GM21515 (cell line): Measurements from ENCODE around the gene PRRT2.

Source experiments
- ATAC-seq: cut with Tn5 transposase; IDR thresholded peaks from one replicate; pipeline ENCODE4 v1.9.1; 2021; ENCODE audit not compliant: unreplicated experiment

PRRT2 gene

GRCh38 chr16:29860218-29860617 is 48.2 kb downstream of the PRRT2 start:
- ATAC-seq = no peak

DNA sequence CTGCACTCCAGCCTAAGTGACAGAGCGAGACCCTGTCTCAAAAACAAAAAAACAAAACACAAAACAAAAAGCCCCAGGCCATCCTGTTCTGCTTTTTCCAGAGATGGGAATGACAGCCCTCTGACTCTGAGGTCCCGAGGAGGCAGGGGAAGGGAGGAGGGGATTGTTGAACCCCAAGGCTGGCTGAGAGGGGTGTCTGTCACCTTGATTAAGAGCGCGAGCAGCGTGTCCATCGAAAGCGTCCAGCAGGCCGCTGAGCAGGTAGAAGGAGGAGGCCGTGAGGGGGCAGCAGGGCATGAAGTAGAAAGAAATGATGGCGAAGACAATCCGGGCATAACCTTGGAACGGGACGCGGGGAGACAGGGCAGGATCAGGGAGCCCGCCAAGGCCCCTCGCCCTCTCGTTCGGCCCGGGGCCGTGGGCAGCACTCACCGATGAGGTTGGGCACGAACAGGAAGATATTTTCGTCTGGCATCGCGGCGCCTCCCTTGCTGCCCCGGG is 50.4 kb downstream of the PRRT2 start:
- no peak for ATAC-seq

GRCh38 chr16:29862884-29863668 is 51.1 kb downstream of the PRRT2 start, which contains the start of gene CDIPT:
Gene CDIPT (minus strand): TSS chr16:29863226. CDS start chr16:29862857, 369 bp downstream.
- peak; percentile 88 for ATAC-seq

GRCh38 chr16:29863669-29863984 is 51.6 kb downstream of the PRRT2 start:
- no peak for ATAC-seq

GRCh38 chr16:29864205-29864604 is 52.2 kb downstream of the PRRT2 start:
- no peak for ATAC-seq
